HepG2 (cell line): Measurements from ENCODE around the gene COQ4. TPM values are rescaled to one million over a fixed set of nuclear protein-coding genes. Genes with fewer than 3 reads are reported as not detected.
A peak's percentile ranks its signal among the peaks of the same experiment; 100 is the strongest.

Experiments
- BRCA1 ChIP-seq: sonication (generic); formaldehyde crosslinking; IDR thresholded peaks from 2 replicates; pipeline ENCODE4 v1.4.0; 2020; ENCODE audit warnings: missing genetic modification reagents
- CHD4 ChIP-seq: fragments of 200-600 bp; sonication (generic); IDR thresholded peaks from 2 replicates; pipeline ENCODE4 v1.7.0; 2017; ENCODE audit warnings: mild to moderate bottlenecking, low read length, borderline replicate concordance
- HDAC1 ChIP-seq: sonication (generic); formaldehyde crosslinking; IDR thresholded peaks from 2 replicates; pipeline ENCODE4 v1.5.1; 2020; ENCODE audit warnings: mild to moderate bottlenecking, missing genetic modification reagents
- HES4 ChIP-seq: sonication (generic); formaldehyde crosslinking; IDR thresholded peaks from 2 replicates; pipeline ENCODE4 v1.9.0; 2021; ENCODE audit warnings: mild to moderate bottlenecking, missing genetic modification reagents, borderline replicate concordance
- IRF2 ChIP-seq: IDR thresholded peaks from 2 replicates; pipeline ENCODE4 v1.6.1; 2018; ENCODE audit warnings: missing genetic modification reagents, missing compliant biosample characterization
- KLF15 ChIP-seq: sonication (generic); formaldehyde crosslinking; IDR thresholded peaks from 2 replicates; pipeline ENCODE4 v1.8.1; 2023; ENCODE audit warnings: borderline replicate concordance, mild to moderate bottlenecking, inconsistent platforms, missing genetic modification reagents, mixed read lengths
- MED1 ChIP-seq: sonication (generic); formaldehyde crosslinking; IDR thresholded peaks from 2 replicates; pipeline ENCODE4 v1.4.0; 2020; ENCODE audit warnings: missing genetic modification reagents
- MLLT10 ChIP-seq: sonication (generic); formaldehyde crosslinking; IDR thresholded peaks from 2 replicates; pipeline ENCODE4 v1.4.0; 2020; ENCODE audit warnings: missing genetic modification reagents
- MTF1 ChIP-seq: sonication (generic); formaldehyde crosslinking; IDR thresholded peaks from 2 replicates; pipeline ENCODE4 v1.5.0; 2020; ENCODE audit warnings: missing genetic modification reagents
- MZF1 ChIP-seq: sonication (generic); formaldehyde crosslinking; IDR thresholded peaks from 2 replicates; pipeline ENCODE4 v1.8.1; 2023; ENCODE audit warnings: mild to moderate bottlenecking, missing genetic modification reagents, borderline replicate concordance
- SIX1 ChIP-seq: sonication (generic); formaldehyde crosslinking; IDR thresholded peaks from 2 replicates; pipeline ENCODE4 v1.4.0; 2020; ENCODE audit warnings: missing genetic modification reagents, borderline replicate concordance
- TCF7 ChIP-seq: sonication (generic); IDR thresholded peaks from 2 replicates; pipeline ENCODE4 v1.6.1; 2016; ENCODE audit warnings: antibody characterized with exemption, low read depth
- THAP8 ChIP-seq: sonication (generic); formaldehyde crosslinking; IDR thresholded peaks from 2 replicates; pipeline ENCODE4 v1.5.1; 2020; ENCODE audit warnings: missing genetic modification reagents, mild to moderate bottlenecking, borderline replicate concordance
- THRA ChIP-seq: sonication (generic); formaldehyde crosslinking; IDR thresholded peaks from 2 replicates; pipeline ENCODE4 v1.4.0; 2020; ENCODE audit warnings: missing genetic modification reagents, borderline replicate concordance
- ZBTB3 ChIP-seq: sonication (generic); formaldehyde crosslinking; IDR thresholded peaks from 2 replicates; pipeline ENCODE4 v1.4.0; 2020; ENCODE audit warnings: low read depth, mild to moderate bottlenecking, moderate library complexity, missing genetic modification reagents, borderline replicate concordance
- ZBTB7B ChIP-seq: sonication (generic); formaldehyde crosslinking; IDR thresholded peaks from 2 replicates; pipeline ENCODE4 v1.4.0; 2020; ENCODE audit warnings: missing genetic modification reagents
- ZKSCAN8 ChIP-seq: IDR thresholded peaks from 2 replicates; pipeline ENCODE4 v1.6.1; 2016; ENCODE audit warnings: borderline replicate concordance, missing genetic modification reagents, missing compliant biosample characterization
- ZNF251 ChIP-seq: sonication (generic); formaldehyde crosslinking; IDR thresholded peaks from 2 replicates; pipeline ENCODE4 v1.9.0; 2021; ENCODE audit warnings: mild to moderate bottlenecking, missing genetic modification reagents
- ZNF3 ChIP-seq: IDR thresholded peaks from 2 replicates; pipeline ENCODE4 v1.7.0; 2017; ENCODE audit warnings: inconsistent platforms
- ZNF33B ChIP-seq: sonication (generic); formaldehyde crosslinking; IDR thresholded peaks from 2 replicates; pipeline ENCODE4 v1.5.1; 2020; ENCODE audit warnings: mild to moderate bottlenecking, missing genetic modification reagents
- ZNF567 ChIP-seq: sonication (generic); formaldehyde crosslinking; IDR thresholded peaks from 2 replicates; pipeline ENCODE4 v1.8.1; 2023; ENCODE audit warnings: mild to moderate bottlenecking, missing genetic modification reagents, borderline replicate concordance
- polyA plus RNA-seq, 8 experiments: library from polyadenylated mRNA; depleted of rRNA in 3 of 8; stranded (reverse) in 7 of 8; unstranded in 1 of 8; fragments of >200 nt; fragmentation: Illumina TruSeq in 4 of 8; extraction: Trizol in 4 of 8; gene quantifications; 2 replicates each; pipeline versions ENCODE4 v1.2.1 to v1.2.3, GENCODE V29; 2011 to 2016; ENCODE audit warnings: low read depth in 4 of 8, missing spikeins in 1 of 8, mixed read lengths in 1 of 8; ENCODE audit not compliant: insufficient read depth in 1 of 8
- total RNA-seq, 5 experiments: library from RNA; depleted of rRNA; stranded (reverse); fragments of >200 nt; fragmentation: Illumina TruSeq; extraction: Trizol; gene quantifications; 2 replicates each; pipeline ENCODE4 v1.2.3, GENCODE V29; 2016; ENCODE audit warnings: low read depth in 1 of 5
- TF ChIP-seq, protein P1 (sequence below): sonication (generic); formaldehyde crosslinking; IDR thresholded peaks from 2 replicates; pipeline ENCODE4 v1.9.0; 2021; ENCODE audit warnings: missing genetic modification reagents, borderline replicate concordance
- TF ChIP-seq, protein P2 (sequence below): sonication (generic); formaldehyde crosslinking; IDR thresholded peaks from 2 replicates; pipeline ENCODE4 v1.5.1; 2020; ENCODE audit warnings: missing genetic modification reagents, mild to moderate bottlenecking, borderline replicate concordance
- TF ChIP-seq, protein P3 (sequence below): sonication (generic); formaldehyde crosslinking; IDR thresholded peaks from 2 replicates; pipeline ENCODE4 v1.8.0; 2022; ENCODE audit warnings: missing genetic modification reagents, mild to moderate bottlenecking, inconsistent platforms, borderline replicate concordance

Gene COQ4
- total and polyA plus RNA-seq, 2 of the 13 experiments (the other 11 are each of a cell fraction or from before 2014, with no cell fraction given): 26.1 to 36.0 TPM

GRCh38 chr9:128296340-128297220 is 26.1 kb upstream of the COQ4 start (continued):
- TF ChIP-seq, protein P1, sequence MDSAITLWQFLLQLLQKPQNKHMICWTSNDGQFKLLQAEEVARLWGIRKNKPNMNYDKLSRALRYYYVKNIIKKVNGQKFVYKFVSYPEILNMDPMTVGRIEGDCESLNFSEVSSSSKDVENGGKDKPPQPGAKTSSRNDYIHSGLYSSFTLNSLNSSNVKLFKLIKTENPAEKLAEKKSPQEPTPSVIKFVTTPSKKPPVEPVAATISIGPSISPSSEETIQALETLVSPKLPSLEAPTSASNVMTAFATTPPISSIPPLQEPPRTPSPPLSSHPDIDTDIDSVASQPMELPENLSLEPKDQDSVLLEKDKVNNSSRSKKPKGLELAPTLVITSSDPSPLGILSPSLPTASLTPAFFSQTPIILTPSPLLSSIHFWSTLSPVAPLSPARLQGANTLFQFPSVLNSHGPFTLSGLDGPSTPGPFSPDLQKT (CRISPR knock-in tag): no peak
- TF ChIP-seq MTF1 (CRISPR knock-in tag): no peak
- TF ChIP-seq SIX1 (CRISPR knock-in tag): no peak
- TF ChIP-seq THRA: no peak
- no peak for TF ChIP-seq ZNF251 (CRISPR knock-in tag)
- no peak for TF ChIP-seq THAP8 (CRISPR knock-in tag)
- 0 out of 2 replicates have a peak, but pooled peaks have one; percentile 11 for TF ChIP-seq MED1 (CRISPR knock-in tag)
- no peak for TF ChIP-seq CHD4
- no peak for TF ChIP-seq ZNF567 (CRISPR knock-in tag)
- no peak for TF ChIP-seq HES4
- TF ChIP-seq, protein P2, sequence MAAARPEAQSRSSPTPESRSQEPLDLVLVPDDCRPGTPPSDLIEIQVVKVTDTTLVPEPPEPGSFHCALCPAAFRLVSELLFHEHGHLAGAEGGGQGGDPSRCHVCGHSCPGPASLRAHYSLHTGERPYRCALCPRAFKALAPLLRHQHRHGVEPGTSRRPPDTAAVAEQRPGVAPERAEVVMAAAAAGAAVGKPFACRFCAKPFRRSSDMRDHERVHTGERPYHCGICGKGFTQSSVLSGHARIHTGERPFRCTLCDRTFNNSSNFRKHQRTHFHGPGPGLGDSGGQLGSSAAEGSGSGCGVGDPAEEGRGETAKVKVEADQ (CRISPR knock-in tag): no peak
- TF ChIP-seq HDAC1 (CRISPR knock-in tag): no peak; the same call in 1 of the 2 replicates
- no peak for TF ChIP-seq ZKSCAN8 (CRISPR knock-in tag)
- no peak for TF ChIP-seq TCF7
- no peak for TF ChIP-seq MLLT10 (CRISPR knock-in tag)
- peak; percentile 37; the same call in 1 of the 2 replicates for TF ChIP-seq ZNF33B
- TF ChIP-seq BRCA1 (CRISPR knock-in tag): no peak
- TF ChIP-seq ZNF3 (CRISPR knock-in tag): no peak
- no peak for TF ChIP-seq ZBTB3
- TF ChIP-seq, protein P3, sequence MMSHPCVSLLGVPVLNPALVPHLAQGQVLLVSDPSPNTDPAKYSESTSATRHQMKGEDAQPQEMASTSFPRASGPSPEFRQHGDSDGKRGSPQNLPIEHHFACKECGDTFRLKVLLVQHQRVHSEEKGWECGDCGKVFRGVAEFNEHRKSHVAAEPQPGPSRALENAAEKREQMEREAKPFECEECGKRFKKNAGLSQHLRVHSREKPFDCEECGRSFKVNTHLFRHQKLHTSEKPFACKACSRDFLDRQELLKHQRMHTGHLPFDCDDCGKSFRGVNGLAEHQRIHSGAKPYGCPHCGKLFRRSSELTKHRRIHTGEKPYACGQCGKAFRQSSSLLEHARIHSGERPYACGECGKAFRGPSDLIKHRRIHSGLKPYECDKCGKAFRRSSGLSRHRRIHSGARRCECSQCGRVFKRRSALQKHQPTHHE (CRISPR knock-in tag): no peak
- TF ChIP-seq ZBTB7B (CRISPR knock-in tag): peak; percentile 27; the same call in 1 of the 2 replicates
- no peak for TF ChIP-seq MZF1 (CRISPR knock-in tag)
- peak; percentile 27; the same call in 1 of the 2 replicates for TF ChIP-seq IRF2 (CRISPR knock-in tag)
- no peak for TF ChIP-seq KLF15
